IPS-NIHi7 (cell line): ENCODE data around the gene SPIN2B.
"Not testable (repeated sequence)": the region's sequence is repeated elsewhere in the genome, so short reads cannot be mapped to it uniquely, and the experiment has no call there.

Source experiments
- DNase-seq: peaks from one replicate; pipeline ENCODE4 v3.0.0; 2012; ENCODE audit warnings: mixed read lengths; ENCODE audit errors: extremely low spot score

SPIN2B gene

DNA sequence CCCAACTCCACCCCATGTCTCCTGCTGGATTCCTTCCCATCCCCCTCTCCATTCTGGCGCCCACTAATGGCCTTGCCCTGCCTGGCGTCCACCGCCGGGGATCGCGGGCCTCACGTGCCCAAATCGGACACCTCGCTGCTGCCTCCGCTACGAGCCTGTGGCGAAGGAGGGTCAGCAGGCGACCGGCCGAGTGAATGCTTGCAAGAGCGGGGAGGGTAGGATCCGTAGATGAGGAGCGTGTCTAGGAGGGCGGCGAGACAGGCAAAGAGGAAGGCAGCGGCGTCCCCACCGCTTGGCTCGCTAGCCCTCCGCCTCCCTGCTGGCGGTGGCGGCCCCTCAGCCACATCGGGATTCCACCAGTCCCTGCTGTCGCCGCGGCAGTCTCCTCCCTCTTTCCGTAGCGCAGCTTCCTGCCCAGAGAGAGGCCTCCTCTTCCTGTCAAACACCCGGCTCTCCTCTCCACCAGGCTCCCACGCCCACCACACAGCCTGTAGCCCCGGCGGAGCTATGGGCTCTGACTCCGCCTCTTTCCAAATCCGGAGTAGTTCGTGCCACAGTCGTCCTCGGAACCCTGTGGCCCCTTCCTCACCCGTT lies at the start of gene SPIN2B:
TSS of gene SPIN2B (minus strand) at position 387 of the 594 bp plus-strand sequence.
- DNase-seq = peak; percentile 84

DNA sequence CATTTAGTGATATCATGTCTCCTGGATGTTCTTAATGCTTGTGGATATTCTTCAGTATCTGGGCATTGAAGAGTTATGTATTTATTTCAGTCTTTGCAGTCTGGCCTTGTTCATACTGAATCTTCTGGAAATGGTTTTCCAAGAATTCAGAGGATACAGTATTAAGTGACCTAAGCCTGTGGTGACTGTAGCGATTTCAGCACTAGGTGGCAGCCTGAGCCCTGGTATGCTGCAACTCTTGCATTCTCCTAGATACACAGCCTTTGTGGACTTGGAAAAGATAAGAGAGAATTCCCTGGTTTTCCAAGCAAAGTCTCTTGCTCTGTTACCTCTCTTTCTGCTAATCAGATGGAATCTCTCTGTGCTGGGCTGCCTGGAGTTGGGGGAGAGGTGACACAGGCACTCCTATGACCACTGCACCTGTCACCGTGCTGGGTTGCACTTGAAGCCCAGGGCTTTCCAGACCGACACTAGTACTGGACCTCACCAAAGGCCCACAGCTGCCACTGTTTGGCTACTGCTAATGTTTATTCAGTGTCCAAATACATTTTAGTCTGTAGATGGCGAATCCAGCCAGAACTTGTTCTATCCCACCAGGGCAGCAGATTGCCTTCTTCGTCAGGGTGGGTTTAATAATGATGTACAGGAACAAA lies 35.2 kb upstream of the SPIN2B start:
- peak; percentile 44 for DNase-seq

DNA sequence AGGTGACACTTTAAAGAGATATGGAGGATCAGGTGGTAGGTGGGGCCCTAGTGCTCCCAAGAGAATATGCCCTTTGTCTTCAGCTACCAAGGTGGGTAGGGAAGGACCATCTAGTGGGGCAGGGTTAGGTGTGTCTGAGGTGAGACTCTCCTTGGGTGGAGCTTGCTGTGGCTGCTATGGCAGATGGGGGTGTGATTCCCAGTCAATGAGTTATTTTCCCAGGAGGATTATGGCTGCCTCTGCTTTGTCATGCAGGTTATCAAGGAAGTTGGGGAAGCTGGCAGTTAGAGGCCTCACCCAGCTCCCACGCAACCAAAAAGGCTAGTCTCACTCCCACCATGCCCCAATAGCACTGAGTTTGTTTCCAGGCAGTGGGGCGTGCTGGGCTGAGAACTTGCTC lies 33.8 kb upstream of the SPIN2B start:
- DNase-seq = no peak

DNA sequence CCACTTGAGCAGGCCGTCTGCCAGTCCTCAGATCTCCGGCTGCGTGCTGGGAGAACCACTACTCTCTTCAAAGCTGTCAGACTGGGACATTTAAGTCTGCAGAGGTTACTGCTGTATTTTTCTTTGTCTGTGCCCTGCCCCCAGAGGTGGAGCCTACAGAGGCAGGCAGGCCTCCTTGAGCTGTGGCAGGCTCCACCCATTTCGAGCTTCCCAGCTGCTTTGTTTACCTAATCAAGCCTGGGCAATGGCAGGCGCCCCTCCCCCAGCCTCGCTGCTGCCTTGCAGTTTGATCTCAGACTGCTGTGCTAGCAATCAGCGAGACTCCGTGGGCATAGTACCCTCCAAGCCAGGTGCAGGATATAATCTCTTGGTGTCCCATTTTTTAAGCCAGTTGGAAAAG lies 30.9 kb upstream of the SPIN2B start:
- DNase-seq = not testable (repeated sequence)

DNA sequence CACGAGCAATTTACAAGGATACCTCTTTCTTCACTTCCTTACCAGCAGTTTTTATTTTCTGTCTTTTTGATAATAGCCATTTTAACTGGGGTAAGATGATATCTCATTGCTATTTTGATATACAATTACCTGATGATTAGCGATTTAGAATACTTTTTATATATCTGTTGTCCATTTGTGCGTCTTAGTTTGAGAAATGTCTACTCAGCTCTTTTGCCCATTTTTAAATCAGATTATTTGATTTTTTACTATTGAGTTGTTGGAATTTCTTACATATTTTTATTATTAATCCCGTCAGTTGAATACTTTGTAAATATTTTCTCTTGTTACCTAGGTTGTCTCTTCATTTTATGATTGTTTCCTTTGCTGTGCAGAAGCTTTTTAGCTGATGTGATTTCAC lies 17.3 kb upstream of the SPIN2B start:
- no peak for DNase-seq

DNA sequence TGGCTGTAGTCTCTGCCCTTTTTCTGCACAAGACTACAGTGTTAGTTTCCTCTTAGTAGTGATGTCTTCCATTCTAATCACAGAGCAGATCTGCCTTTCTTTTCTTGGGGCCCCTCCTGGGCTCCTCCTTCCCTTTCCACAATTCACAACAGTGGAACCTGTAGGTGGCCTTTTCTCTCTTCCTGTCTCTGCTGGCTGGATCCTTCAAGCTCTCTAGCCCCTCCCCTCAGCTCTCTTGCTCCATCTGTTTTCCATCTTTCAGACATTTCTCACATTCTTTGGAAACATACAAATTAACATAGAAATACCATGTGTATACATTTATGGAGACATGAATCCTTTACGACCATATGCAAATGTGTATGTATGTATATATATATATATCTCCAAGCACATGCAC lies 16.2 kb upstream of the SPIN2B start:
- peak; percentile 24 for DNase-seq

DNA sequence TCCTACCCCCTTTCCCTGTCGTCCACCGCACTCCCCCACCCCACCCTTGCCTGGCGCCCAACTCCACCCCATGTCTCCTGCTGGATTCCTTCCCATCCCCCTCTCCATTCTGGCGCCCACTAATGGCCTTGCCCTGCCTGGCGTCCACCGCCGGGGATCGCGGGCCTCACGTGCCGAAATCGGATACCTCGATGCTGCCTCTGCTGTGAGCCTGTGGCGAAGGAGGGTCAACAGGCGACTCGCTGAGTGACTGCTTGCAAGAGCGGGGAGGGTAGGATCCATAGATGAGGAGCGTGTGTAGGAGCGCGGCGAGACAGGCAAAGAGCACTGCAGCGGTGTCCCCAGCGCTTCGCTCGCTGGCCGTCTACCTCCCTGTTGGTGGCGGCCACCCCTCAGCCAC lies 15.7 kb upstream of the SPIN2B start, which contains the start of gene SPIN2A:
TSS of gene SPIN2A (minus strand) at position 325 of the 400 bp plus-strand sequence. CDS start 800 bp downstream, outside the sequence.
- DNase-seq = peak; percentile 36

DNA sequence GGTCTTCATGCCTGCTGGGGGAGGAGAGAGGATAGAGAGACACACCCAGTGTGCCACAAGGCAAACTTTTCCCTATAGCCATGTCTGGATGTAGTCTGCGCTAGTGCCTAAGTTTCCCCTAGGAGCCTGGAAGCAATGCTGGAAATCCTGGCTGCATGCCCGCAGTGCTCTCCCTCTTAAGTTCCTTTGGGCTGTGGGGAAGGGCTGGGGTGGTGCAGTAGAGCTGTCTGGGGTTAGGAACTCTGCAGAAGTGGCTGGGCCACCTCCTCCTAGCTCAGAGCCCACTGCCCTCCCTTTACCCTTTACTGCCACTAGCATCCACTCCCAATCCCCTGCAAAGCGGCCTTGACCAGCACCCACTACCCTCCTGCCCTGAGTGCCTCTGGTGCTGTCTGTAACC lies 15.2 kb upstream of the SPIN2B start:
- DNase-seq = not testable (repeated sequence)

DNA sequence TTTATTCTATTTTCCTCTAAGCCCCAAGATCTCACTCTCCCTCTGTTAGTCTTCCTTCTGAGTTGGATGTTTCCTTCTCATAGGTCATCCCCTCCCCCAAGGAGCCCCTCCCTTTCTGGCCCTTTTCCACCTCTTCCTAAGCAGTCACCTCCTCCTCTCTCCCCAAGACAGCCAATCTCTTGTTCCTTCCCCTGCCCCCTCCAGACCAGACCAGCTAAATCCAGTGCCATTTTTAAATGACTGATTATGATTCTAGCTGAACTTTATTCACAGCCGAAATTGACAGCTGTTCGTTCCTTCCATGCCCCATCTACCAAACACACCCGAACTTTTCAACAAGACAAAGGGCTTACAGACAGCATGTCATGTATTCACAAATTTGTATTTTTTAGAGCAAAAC lies 13.9 kb upstream of the SPIN2B start:
- no peak for DNase-seq

DNA sequence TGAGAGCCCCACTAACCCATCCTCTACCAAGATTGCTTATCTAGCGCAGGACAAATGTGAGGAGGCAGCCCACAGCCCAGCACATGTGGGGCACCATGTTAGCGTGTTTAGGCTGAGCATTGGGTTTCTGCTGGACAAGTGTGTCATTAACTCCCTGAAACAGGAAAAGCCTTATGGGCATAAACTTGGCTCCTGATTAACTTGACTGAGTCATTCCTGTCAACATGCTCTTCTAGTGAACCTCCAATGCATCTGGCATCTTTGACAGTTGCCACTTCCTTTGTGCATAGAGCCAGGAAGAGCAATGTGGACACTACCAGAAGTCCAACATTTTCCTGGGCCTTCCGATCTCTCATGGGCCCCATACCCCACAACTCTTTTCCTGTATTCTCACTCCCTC lies 13.4 kb upstream of the SPIN2B start:
- no peak for DNase-seq

DNA sequence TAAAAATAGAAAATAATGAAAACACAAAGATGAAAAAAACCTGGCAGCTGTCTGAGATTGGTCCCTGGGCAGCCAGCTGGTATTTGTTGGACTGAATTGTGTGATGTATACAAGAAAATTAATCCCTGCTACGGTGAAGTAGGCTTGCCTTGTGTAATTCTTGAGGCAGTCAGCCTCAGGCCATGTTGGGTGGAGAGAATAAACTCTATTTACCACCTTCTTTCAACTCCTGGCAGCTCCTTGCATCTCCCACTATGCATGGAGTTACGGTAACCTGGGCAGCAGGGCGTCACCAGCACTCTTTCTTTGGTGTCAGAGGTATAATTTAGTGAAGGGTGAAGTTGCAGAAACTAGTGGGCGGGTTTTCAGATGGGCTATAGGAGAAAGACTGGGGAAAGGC lies 12.4 kb upstream of the SPIN2B start:
- DNase-seq = no peak

DNA sequence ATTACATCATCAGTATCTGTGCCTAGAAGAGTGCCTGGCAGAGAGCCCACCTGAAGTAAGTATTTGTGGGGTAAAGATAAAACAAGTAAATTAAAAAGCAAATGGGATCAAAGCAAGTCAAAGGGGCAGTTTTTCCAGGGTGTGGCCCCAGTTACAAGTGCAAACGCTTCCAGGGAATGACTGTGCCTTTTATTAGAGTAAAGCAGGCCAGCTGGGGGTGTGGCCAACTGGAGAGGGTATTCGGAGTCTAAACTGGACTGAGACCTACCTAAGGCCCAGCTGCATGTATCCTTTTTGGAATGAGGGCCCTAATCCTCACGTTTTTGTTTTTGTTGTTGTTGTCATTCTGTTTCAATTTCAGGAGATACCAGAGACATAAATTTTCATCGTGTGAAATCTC lies 11.9 kb upstream of the SPIN2B start:
- DNase-seq = not testable (repeated sequence)

DNA sequence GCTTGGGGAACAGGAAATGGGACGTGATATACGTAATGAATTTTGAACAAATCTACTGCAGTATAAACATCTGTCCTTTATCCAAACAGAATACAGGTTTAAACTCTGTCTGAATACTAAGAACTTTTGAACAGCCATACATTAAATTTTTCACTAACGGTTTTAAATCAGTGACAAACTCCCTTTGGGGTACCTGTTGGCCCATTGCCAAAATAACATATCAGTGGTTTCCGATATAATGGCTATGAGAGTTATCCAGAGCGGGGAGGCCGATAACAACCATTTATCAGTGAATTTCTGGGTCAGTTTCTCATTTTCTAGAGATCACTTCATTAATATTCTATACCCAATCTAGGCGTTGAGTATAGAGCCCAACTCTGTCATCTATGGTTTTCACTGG lies 10.7 kb upstream of the SPIN2B start:
- no peak for DNase-seq

DNA sequence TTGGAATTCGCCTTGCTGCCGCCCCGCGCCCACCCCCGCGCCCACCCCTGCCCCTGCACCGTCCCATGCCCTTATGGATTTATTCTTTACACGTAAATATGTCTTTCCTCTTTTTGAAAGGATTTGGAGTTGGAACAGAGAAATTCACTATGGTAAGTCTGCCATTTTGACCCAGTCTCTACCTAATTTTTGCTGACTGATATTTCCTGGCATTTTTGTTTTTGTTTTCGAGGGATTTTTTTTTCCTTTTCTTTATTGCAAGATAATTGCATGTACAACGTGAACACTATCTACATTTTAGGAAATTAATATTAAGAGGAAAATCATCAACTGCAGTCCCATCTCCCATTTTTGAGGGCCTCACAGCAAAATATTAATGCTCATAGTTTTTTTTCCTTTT lies 468 bp upstream of the SPIN2B start:
- DNase-seq = no peak

DNA sequence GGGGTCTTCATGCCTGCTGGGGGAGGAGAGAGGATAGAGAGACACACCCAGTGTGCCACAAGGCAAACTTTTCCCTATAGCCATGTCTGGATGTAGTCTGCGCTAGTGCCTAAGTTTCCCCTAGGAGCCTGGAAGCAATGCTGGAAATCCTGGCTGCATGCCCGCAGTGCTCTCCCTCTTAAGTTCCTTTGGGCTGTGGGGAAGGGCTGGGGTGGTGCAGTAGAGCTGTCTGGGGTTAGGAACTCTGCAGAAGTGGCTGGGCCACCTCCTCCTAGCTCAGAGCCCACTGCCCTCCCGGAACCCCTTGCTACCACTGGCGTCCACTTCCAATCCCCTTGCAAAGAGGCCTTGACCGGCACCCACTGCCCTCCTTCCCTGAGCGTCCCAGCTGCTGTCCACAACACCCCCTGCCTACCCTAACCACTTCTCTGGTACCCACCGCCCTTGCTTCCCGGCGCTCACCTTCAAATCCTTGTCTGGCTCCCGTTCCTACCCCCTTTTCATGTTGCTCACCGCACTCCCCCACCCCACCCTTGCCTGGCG lies 658 bp downstream of the SPIN2B start:
- peak; percentile 10 for DNase-seq

DNA sequence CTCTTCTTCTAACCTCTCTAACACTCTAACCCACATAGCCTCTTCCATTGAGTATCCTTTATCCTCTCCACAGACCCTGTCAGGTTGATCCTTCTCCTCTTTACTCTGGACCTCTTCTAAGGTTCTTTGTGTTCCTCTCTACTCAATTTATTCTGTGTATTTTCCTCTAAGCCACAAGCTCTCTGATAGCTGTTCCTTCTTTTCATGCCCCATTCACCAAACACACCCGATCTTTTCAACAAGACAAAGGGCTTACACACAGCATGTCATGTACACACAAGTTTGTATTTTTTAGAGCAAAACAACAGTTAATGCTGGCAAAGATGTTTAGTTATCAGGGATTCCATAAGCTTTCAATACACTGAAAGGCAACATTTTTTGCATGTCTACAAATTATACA lies 1.9 kb downstream of the SPIN2B start:
- DNase-seq = no peak

DNA sequence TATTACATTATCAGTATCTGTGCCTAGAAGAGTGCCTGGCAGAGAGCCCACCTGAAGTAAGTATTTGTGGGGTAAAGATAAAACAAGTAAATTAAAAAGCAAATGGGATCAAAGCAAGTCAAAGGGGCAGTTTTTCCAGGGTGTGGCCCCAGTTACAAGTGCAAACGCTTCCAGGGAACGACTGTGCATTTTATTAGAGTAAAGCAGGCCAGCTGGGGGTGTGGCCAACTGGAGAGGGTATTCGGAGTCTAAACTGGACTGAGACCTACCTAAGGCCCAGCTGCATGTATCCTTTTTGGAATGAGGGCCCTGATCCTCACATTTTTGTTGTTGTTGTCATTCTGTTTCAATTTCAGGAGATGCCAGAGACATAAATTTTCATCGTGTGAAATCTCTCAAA lies 3.8 kb downstream of the SPIN2B start:
- not testable (repeated sequence) for DNase-seq

DNA sequence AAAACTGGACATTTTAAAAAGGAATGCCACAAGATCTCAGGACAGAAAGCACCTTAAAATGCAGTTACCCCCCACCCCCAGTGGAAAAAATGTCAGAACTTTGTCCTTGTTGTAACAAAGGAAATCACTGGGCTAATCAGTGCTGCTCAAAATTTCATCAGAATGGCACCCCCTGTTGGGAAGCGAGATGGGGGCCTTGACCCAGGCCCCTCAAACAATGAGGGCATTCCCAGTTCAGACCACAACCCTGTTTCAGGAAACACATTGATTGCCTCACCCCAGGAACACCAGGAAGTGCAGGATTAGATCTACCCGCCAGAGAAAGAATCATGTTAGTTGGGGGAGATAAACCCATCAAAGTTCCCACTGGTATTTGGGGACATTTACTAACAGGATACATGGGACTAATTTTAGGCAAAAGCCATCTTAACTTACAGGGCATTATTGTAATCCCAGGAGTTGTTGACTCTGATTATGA lies 16.4 kb downstream of the SPIN2B start:
- no peak for DNase-seq

DNA sequence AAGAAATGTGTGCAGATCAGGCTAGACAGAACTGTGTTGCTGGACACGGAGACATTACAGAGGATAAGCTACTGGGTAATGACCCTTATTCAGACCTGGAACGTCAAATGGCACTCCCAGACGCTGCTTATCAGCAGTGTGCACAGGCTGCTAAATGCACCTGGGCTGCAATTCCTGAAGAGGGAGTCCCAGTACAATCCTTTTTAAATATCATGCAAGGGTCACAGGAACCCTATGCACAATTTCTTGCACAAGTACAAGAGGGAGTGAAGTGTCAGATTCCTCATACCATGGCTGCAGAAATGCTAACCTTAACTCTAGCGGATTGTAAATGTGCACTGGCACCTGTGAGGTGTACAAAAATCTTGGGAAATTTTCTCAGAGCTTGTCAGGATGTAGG lies 16.9 kb downstream of the SPIN2B start:
- no peak for DNase-seq

DNA sequence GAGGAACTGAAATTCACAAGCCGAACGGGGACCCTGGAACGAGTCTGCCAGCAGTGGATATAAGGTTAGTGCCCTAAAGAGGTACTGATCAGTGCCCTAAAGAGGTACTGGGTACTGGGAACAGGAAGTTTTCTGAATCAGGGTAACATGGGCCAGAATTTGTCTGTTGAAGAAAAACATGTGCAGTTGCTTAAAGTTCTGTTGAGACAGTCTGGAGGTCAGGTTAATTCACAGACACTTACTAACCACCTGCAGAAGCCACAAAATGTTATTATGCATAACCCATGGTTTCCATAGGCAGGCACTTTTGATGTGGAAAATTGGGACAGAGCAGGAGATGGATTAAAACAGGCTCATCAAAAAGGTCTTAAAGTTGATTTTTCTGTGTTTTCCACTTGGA lies 17.9 kb downstream of the SPIN2B start:
- DNase-seq = no peak

DNA sequence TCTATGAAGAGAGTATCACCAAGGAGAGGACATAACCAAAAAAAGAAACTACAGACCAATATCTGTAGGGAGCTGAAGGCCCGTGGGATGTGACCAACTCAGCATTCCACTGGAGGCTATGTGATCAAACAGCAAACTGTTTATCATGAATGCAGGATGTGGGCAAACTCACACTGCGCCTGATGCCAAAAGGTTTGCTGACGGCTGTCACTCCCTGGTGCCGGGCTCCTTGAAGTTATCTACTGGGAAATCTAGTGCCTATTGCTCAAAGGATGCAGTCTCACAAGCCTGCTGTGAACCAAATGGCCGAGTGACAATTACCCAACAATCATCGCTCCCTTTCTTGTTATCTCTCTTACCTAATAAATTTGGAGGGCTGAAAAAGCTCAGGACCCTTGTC lies 18.4 kb downstream of the SPIN2B start:
- not testable (repeated sequence) for DNase-seq

DNA sequence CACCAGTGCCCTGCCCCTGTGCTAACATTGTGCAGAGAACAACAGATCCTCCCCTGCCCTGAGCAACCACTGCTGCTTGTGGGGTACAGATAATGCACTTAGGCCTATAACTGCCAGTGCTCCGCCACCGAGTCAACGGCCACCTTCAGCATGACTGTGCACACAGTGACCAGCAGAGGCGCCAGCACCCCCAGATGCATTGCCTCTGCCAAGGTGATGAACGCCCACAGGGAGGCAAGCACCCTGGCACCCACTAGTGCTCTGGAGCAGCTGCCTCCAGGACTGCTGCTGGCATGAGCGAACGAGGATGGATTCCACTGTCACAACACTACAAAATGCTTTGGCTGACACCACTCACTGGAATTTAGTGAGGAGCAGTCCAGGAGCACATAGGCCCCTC lies 38.2 kb downstream of the SPIN2B start:
- peak; percentile 18 for DNase-seq

DNA sequence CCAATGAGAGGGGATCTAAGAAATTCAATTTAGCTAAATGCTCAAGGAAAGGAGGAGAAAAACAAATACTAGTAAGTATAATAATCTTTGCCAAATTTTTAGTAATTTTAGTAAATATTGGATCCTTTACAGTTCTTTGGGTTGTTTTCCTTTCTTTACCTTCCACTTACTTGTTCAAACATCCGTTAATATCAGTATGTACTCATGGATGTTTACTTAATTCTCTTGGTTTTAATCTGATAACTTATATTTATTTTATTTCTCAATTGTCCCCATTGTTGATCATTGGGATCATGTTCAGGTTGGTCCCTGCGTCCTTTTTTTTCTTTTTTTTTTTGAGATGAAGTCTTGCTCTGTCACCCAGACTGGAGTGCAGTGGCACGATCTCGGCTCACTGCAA lies 46.9 kb downstream of the SPIN2B start:
- DNase-seq = no peak
